Immature natural killer cell (primary cell): ENCODE data around the gene FAM20A. TPM values are rescaled to one million over a fixed set of nuclear protein-coding genes. Genes with fewer than 3 reads are reported as not detected.
"Not testable (repeated sequence)": the region's sequence is repeated elsewhere in the genome, so short reads cannot be mapped to it uniquely, and the experiment has no call there.

ENCODE experiments used
- DNase-seq, 3 donors: peaks; one replicate each; pipeline ENCODE4 v3.0.0; 2022; ENCODE audit warnings: mixed read lengths in 1 of 3
- H3K27ac Mint-ChIP-seq, 6 donors: one replicate each; pipeline ENCODE4 v1.8.0; 2020; ENCODE audit warnings: mixed read lengths in 6 of 6, mild to moderate bottlenecking in 5 of 6, inconsistent platforms in 4 of 6, moderate library complexity in 3 of 6
- H3K27me3 Mint-ChIP-seq, 3 donors: one replicate each; pipeline ENCODE4 v1.8.0; 2020 to 2021; ENCODE audit warnings: low read depth in 3 of 3, mild to moderate bottlenecking in 3 of 3, mixed read lengths in 3 of 3, moderate library complexity in 3 of 3, inconsistent platforms in 1 of 3
- H3K36me3 Mint-ChIP-seq, 3 donors: one replicate each; pipeline ENCODE4 v1.8.0; 2020; ENCODE audit warnings: mixed read lengths in 3 of 3, inconsistent platforms in 2 of 3, mild to moderate bottlenecking in 2 of 3
- H3K4me1 Mint-ChIP-seq, 2 donors: one replicate each; pipeline ENCODE4 v1.8.0; 2020; ENCODE audit warnings: inconsistent platforms in 2 of 2, mild to moderate bottlenecking in 2 of 2, mixed read lengths in 2 of 2, moderate library complexity in 1 of 2
- H3K4me3 Mint-ChIP-seq, 5 donors: one replicate each; pipeline ENCODE4 v1.8.0; 2020; ENCODE audit warnings: mild to moderate bottlenecking in 5 of 5, mixed read lengths in 5 of 5, inconsistent platforms in 3 of 5, moderate library complexity in 3 of 5
- H3K9me3 Mint-ChIP-seq, 6 donors: one replicate each; pipeline ENCODE4 v1.8.0; 2020; ENCODE audit warnings: mild to moderate bottlenecking in 6 of 6, mixed read lengths in 6 of 6, inconsistent platforms in 4 of 6, moderate library complexity in 3 of 6
- polyA plus RNA-seq, 3 donors: library from polyadenylated mRNA; unstranded; fragments of 300-500 nt; fragmentation: Illumina TruSeq; gene quantifications; one replicate each; pipeline ENCODE4 v1.2.3, GENCODE V29; 2021

The FAM20A gene
- polyA plus RNA-seq, 3 donors from 2014 or later = not detected

GRCh38 chr17:68492394-68493054 lies 108.6 kb downstream of the FAM20A start:
- Mint-ChIP-seq H3K27me3 (peaks cover 8 to 11% (median 8%) of the 10 kb centered on the region in 3 donors), H3K4me1 (peaks cover 11 to 12% of the 10 kb centered on the region in 2 donors)
- not testable (repeated sequence) for H3K9me3 Mint-ChIP-seq, H3K4me3 Mint-ChIP-seq, H3K36me3 Mint-ChIP-seq, H3K27ac Mint-ChIP-seq, DNase-seq

DNA sequence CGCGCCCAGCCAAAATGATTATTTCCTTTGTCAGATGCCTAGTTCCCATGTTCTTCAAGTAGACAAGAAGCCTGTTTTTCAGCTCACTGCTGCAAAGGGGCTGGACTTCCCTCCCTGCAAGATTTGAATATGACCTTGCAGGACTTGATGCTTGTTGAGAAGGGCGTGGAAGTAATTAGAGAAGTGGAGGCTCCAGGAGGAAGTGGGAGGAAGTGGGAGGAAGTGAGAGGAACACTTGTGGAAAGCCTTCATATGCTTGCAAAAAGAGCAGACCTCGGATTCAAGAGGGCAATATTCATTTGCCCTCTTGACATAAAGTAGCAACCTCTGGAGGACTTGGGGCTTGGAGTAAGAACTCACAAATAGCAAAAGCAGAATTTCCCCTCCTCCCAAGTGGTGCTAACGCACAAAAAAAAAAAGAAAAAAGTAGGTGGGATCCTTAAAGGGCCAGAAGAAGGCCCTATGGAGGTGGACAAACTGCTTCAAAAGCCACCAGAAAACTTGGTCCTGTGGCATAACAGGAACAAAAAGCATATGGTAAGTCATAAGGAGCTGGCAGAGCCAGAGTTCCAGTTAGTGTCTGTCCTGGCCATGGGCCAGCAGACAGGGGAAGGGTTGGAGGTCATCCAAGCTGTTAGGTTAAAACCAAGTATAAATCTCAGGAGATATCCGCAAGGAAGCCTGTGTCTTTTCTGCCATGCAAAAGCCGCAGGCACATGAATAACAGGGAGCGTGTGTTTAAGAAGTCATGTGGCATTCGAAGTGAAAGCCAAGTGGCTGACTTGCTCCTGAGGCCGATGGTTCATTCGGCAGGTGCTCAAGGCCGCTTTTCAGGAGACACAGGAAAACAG lies 109.6 kb downstream of the FAM20A start:
- Mint-ChIP-seq H3K27me3 (peaks cover 9 to 11% (median 10%) of the 10 kb centered on the region in 3 donors), H3K36me3 (no peaks in the 10 kb centered on the region), H3K4me1 (peaks cover 13 to 15% of the 10 kb centered on the region in 2 donors), H3K27ac (no peak overlapping the region), H3K4me3 (no peak overlapping the region), H3K9me3 (no peaks in the 10 kb centered on the region)
- DNase-seq = no peak

DNA sequence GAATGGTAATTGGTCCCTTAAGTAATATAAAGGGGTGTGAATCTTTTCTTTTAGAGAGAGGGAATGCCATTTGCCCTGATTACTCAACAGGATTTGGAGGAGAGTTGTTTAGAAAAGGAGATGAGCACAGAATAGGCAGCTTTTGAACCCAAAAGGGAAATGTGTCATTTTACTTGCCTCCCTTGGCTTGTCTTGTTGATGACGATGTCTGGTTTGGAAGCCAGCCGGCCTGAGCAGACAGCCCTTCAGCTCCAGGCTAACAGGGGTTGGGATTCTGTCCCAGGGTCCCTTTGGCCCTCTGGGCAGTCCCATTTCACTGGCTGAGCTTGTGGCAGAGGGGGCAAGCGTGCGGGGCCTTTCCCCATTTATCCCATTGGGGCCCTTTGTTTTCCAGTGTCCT lies 111.2 kb downstream of the FAM20A start:
- DNase-seq = no peak
- H3K36me3 Mint-ChIP-seq = no peaks in the 10 kb centered on the region
- peaks cover 4 to 7% (median 7%) of the 10 kb centered on the region in 3 donors for H3K27me3 Mint-ChIP-seq
- H3K9me3 Mint-ChIP-seq = no peaks in the 10 kb centered on the region
- H3K4me1 Mint-ChIP-seq = peaks cover 13 to 16% of the 10 kb centered on the region in 2 donors
- H3K27ac Mint-ChIP-seq = no peak overlapping the region
- no peak overlapping the region for H3K4me3 Mint-ChIP-seq

Other genes with a start within 250 kb of the FAM20A start
- 10 to 100 TPM; 21.1 to 43.4 (median 30.0) TPM for gene WIPI1, start 143.9 kb downstream of the FAM20A start, polyA plus RNA-seq
- gene PRKAR1A, start 88.9 kb downstream of the FAM20A start, polyA plus RNA-seq = 100 to 1,000 TPM; 275 to 458 (median 320) TPM